Mucosa of rectum (tissue), 2 donors: Measurements from ENCODE around the gene BORA.
A peak's percentile ranks its signal among the peaks of the same experiment; 100 is the strongest.
"Not testable (repeated sequence)": the region's sequence is repeated elsewhere in the genome, so short reads cannot be mapped to it uniquely, and the experiment has no call there.

Source experiments
- H3K27ac ChIP-seq, 2 donors: one replicate each; pipeline ENCODE4 v1.7.0; 2013; ENCODE audit warnings: inconsistent platforms in 2 of 2, low read depth in 2 of 2, low read length in 2 of 2
- H3K27me3 ChIP-seq, 2 donors: one replicate each; pipeline ENCODE4 v1.7.0; 2013; ENCODE audit warnings: low read length in 2 of 2; ENCODE audit not compliant: control insufficient read depth in 2 of 2, insufficient read depth in 2 of 2
- H3K36me3 ChIP-seq, 2 donors: one replicate each; pipeline ENCODE4 v1.7.0; 2013; ENCODE audit warnings: low read length in 2 of 2; ENCODE audit not compliant: control insufficient read depth in 2 of 2, insufficient read depth in 2 of 2
- H3K4me1 ChIP-seq, 2 donors: one replicate each; pipeline ENCODE4 v1.7.0; 2013; ENCODE audit warnings: low read length in 2 of 2, mild to moderate bottlenecking in 1 of 2; ENCODE audit not compliant: control insufficient read depth in 2 of 2, insufficient read depth in 2 of 2
- H3K4me3 ChIP-seq, 2 donors: one replicate each; pipeline ENCODE4 v1.7.0; 2013; ENCODE audit warnings: low read length in 2 of 2
- H3K9ac ChIP-seq, 2 donors: one replicate each; pipeline ENCODE4 v1.7.0; 2013; ENCODE audit warnings: low read length in 2 of 2, low read depth in 1 of 2, mild to moderate bottlenecking in 1 of 2
- H3K9me3 ChIP-seq, 2 donors: one replicate each; pipeline ENCODE4 v1.7.0; 2013; ENCODE audit warnings: low read length in 2 of 2; ENCODE audit not compliant: control insufficient read depth in 2 of 2
- donor health status: healthy.
- donor health status: Normal muscosa, but diverticular disease.

Gene BORA

GRCh38 chr13:72757792-72758535 lies 30.2 kb downstream of the BORA start:
- no peak overlapping the region for H3K9ac ChIP-seq
- no peak overlapping the region for H3K4me3 ChIP-seq
- peaks cover 69 to 73% of the 10 kb centered on the region in 2 donors for H3K36me3 ChIP-seq
- no peak overlapping the region for H3K27ac ChIP-seq
- no peaks in the 10 kb centered on the region for H3K4me1 ChIP-seq
- H3K27me3 ChIP-seq: no peaks in the 10 kb centered on the region
- no peaks in the 10 kb centered on the region for H3K9me3 ChIP-seq

- H3K4me1 ChIP-seq: no peaks in the 10 kb centered on the region
- no peak overlapping the region for H3K27ac ChIP-seq
- peaks cover 76 to 79% of the 10 kb centered on the region in 2 donors for H3K36me3 ChIP-seq
- no peaks in the 10 kb centered on the region for H3K27me3 ChIP-seq
- no peak overlapping the region for H3K4me3 ChIP-seq
- H3K9ac ChIP-seq: no peak overlapping the region
- H3K9me3 ChIP-seq: no peaks in the 10 kb centered on the region
Observed at GRCh38 chr13:72760189-72760588, 32.5 kb downstream of the BORA start.

GRCh38 chr13:72763411-72763810 lies 35.7 kb downstream of the BORA start:
- H3K36me3 ChIP-seq: peaks cover 85 to 87% of the 10 kb centered on the region in 2 donors
- H3K27me3 ChIP-seq: no peaks in the 10 kb centered on the region
- no peak overlapping the region for H3K9ac ChIP-seq
- H3K4me3 ChIP-seq: no peak overlapping the region
- no peaks in the 10 kb centered on the region for H3K4me1 ChIP-seq
- H3K9me3 ChIP-seq: no peaks in the 10 kb centered on the region
- no peak overlapping the region for H3K27ac ChIP-seq

- Histone ChIP-seq H3K36me3 (peaks cover 78 to 82% of the 10 kb centered on the region in 2 donors), H3K9me3 (no peaks in the 10 kb centered on the region), H3K4me3 (no peak overlapping the region), H3K9ac (no peak overlapping the region), H3K27me3 (no peaks in the 10 kb centered on the region), H3K27ac (no peak overlapping the region), H3K4me1 (no peaks in the 10 kb centered on the region)
Observed at GRCh38 chr13:72774019-72774418, 46.3 kb downstream of the BORA start.

GRCh38 chr13:72781451-72782439 lies 54.0 kb downstream of the BORA start, which contains the start of the genes DIS3 and PIBF1:
Gene DIS3, minus strand, starts transcription at chr13:72781900. Its CDS starts 68 bp downstream, at chr13:72781832.
Gene PIBF1, plus strand, starts transcription at chr13:72782133. Its CDS starts 1,337 bp downstream, at chr13:72783470.
- H3K36me3 ChIP-seq: peaks cover 8 to 16% of the 10 kb centered on the region in 2 donors
- H3K9me3 ChIP-seq: no peaks in the 10 kb centered on the region
- peak within 1 kb of the TSS; percentile 73 to 93 for H3K9ac ChIP-seq
- peak within 1 kb of the TSS; percentile 97 to 100 for H3K4me3 ChIP-seq
- peak within 1 kb of the TSS; percentile 82 to 88 for H3K27ac ChIP-seq
- no peaks in the 10 kb centered on the region for H3K27me3 ChIP-seq
- peaks cover 14% of the 10 kb centered on the region in 2 donors for H3K4me1 ChIP-seq

GRCh38 chr13:72782717-72783116 lies 55.0 kb downstream of the BORA start:
- H3K4me1 ChIP-seq: peaks cover 14% of the 10 kb centered on the region in 2 donors
- no peaks in the 10 kb centered on the region for H3K27me3 ChIP-seq
- no peaks in the 10 kb centered on the region for H3K9me3 ChIP-seq
- H3K4me3 ChIP-seq: peak overlapping the region; percentile 97 to 100
- H3K36me3 ChIP-seq: peaks cover 0 to 6% of the 10 kb centered on the region in 2 donors
- peak overlapping the region; percentile 73 to 93 for H3K9ac ChIP-seq
- H3K27ac ChIP-seq: no peak overlapping the region

GRCh38 chr13:72784679-72785078 lies 57.0 kb downstream of the BORA start:
- H3K27me3 ChIP-seq, H3K36me3 ChIP-seq, H3K9ac ChIP-seq, H3K9me3 ChIP-seq, H3K4me3 ChIP-seq, H3K27ac ChIP-seq: not testable (repeated sequence)
- peaks cover 13 to 14% of the 10 kb centered on the region in 2 donors for H3K4me1 ChIP-seq

- Histone ChIP-seq H3K4me1 (no peaks in the 10 kb centered on the region), H3K36me3 (peaks cover 12 to 15% of the 10 kb centered on the region in 2 donors), H3K9ac (no peak overlapping the region), H3K27me3 (no peaks in the 10 kb centered on the region), H3K4me3 (no peak overlapping the region), H3K27ac (no peak overlapping the region), H3K9me3 (no peaks in the 10 kb centered on the region)
Observed at GRCh38 chr13:72788831-72789230, 61.1 kb downstream of the BORA start.

GRCh38 chr13:72792640-72793039 lies 64.9 kb downstream of the BORA start:
- H3K4me1 ChIP-seq: no peaks in the 10 kb centered on the region
- no peaks in the 10 kb centered on the region for H3K27me3 ChIP-seq
- no peaks in the 10 kb centered on the region for H3K9me3 ChIP-seq
- no peak overlapping the region for H3K9ac ChIP-seq
- no peak overlapping the region for H3K27ac ChIP-seq
- H3K36me3 ChIP-seq: peaks cover 26 to 35% of the 10 kb centered on the region in 2 donors
- no peak overlapping the region for H3K4me3 ChIP-seq

GRCh38 chr13:72798817-72799216 lies 71.1 kb downstream of the BORA start:
- H3K36me3 ChIP-seq: peaks cover 22 to 30% of the 10 kb centered on the region in 2 donors
- H3K27ac ChIP-seq: no peak overlapping the region
- no peak overlapping the region for H3K4me3 ChIP-seq
- H3K27me3 ChIP-seq: no peaks in the 10 kb centered on the region
- H3K4me1 ChIP-seq: no peaks in the 10 kb centered on the region
- H3K9me3 ChIP-seq: no peaks in the 10 kb centered on the region
- no peak overlapping the region for H3K9ac ChIP-seq
